ENCODE results near the gene ZNRF1.
A peak's percentile ranks its signal among the peaks of the same experiment; 100 is the strongest.

Gene ZNRF1

DNA sequence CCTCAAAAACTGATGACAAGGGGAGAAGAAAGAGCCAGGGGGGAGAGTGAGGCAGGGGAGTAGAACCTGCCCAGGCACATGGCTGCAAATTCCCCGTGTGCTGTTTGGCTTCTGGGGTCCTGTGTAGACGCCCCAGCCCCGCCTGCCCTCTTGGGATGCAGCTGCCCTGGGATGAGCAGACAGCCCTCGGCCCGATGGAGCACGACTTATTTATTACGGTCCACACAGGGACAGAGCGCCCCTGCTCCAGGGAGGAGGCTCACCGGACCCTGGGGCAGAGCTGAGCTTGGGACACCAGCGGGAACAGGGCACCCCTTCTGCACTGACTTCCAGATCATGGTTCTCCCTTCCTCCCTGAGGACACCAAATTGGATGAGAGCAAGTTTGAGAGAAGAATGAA lies 108.7 kb downstream of the ZNRF1 start:
- Histone ChIP-seq H3K4me2 (ENCODE audit: low read length, poor library complexity, severe bottlenecking) (no peak overlapping the region), H3K4me3 (ENCODE audit: insufficient read depth in 1 of 2, low read depth in 1 of 2, low read length in 2 of 2) (peak overlapping the region in 1 of 2 experiments; percentile 52), H3K79me1 (replicated peaks; ENCODE audit: low read length, poor library complexity, severe bottlenecking) (peaks cover 34% of the 10 kb centered on the region), H3K27me3 (ENCODE audit: control insufficient read depth in 1 of 2, insufficient read depth in 1 of 2, low read length in 2 of 2) (no peaks in the 10 kb centered on the region), H2BK5ac (ENCODE audit: low read depth, low read length, poor library complexity, severe bottlenecking) (no peak overlapping the region), H4K91ac (ENCODE audit: low read length) (peak overlapping the region; percentile 14), H3K14ac (ENCODE audit: low read length in 2 of 2) (peak overlapping the region in 1 of 2 experiments; percentile 78), H3K9ac (ENCODE audit: low read length) (peak overlapping the region; percentile 55), H3K27ac (ENCODE audit: low read length, poor library complexity, severe bottlenecking) (no peak overlapping the region), H3K36me3 (ENCODE audit: control insufficient read depth in 1 of 2, insufficient read depth in 2 of 2, low read depth in 1 of 2, low read length in 2 of 2) (peaks cover 6 to 31% of the 10 kb centered on the region in 2 experiments), H2BK12ac (ENCODE audit: low read length in 2 of 2) (peak overlapping the region in 1 of 2 experiments; percentile 89), H2BK15ac (ENCODE audit: low read depth, poor library complexity, severe bottlenecking) (no peak overlapping the region), H3K4me1 (ENCODE audit: control insufficient read depth, insufficient read depth, low read depth, low read length) (peaks cover 44% of the 10 kb centered on the region), H2BK120ac (ENCODE audit: low read depth, low read length) (no peak overlapping the region), H4K8ac (ENCODE audit: low read length) (no peak overlapping the region), H2AK5ac (ENCODE audit: low read length, severe bottlenecking) (peak overlapping the region; percentile 1), H3K18ac (ENCODE audit: low read depth in 1 of 2, low read length in 2 of 2) (no peak overlapping the region), H3K9me3 (ENCODE audit: control insufficient read depth, low read length) (no peaks in the 10 kb centered on the region), H2AFZ (ENCODE audit: low read depth, low read length) (no peak overlapping the region), H3K23ac (ENCODE audit: low read length in 2 of 2) (no peak overlapping the region), H3K4ac (ENCODE audit: low read depth in 1 of 2, low read length in 2 of 2) (peak overlapping the region in 1 of 2 experiments; percentile 40)
- no peak for DNase-seq
- WGBS = 96% methylated on average over 8 of the region's 10 CpGs

DNA sequence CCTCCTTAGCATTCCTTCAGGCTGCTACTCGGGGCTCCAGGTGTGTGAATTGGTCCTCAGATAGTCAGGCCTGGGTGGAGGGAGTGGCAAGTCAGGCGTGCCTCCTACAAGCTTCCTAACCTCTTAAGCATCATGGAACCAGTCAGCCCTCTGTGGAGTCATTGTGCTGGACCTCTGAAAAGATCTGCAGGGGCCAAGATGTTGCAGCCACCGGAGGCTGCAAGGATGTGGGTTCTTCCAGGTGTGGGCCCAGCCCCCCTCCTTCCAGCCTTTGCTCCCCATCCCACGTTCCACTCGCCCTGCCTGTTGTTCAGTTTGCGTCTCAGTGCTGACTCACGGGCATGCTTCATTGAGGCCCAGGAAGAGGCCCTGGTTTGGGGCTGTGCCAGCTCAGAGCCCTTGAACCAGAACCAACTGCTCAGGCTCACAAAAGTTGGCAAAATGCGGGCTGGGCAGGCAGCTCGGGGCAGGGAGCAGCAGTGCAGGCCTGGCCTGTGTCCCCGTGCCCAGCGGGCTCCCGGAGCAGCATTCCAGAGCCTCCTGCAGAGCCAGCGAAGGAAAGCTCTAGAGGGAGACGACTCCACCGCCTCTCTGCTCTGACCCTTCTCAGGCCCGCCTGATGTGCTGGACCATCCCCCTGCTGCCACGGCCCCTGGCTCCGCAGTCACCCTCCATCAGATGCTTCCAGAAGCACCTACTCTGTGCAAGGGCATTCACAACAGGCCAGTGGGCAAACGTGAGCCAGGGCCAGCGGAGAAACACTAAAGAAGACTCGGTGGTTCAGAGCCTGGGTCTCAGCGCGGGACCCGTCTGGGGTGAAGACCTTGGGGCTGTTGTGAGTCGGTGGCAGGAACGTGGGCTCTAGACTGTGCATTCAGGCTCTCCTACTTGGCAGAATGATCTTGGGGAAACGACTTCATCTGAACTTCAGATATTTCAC lies 110.2 kb downstream of the ZNRF1 start:
- H2AFZ ChIP-seq (ENCODE audit: low read depth, low read length) = peak overlapping the region; percentile 29
- H2BK5ac ChIP-seq (ENCODE audit: low read depth, low read length, poor library complexity, severe bottlenecking) = peak overlapping the region; percentile 22
- peak overlapping the region; percentile 52 for H4K8ac ChIP-seq (ENCODE audit: low read length)
- H3K4me1 ChIP-seq (ENCODE audit: control insufficient read depth, insufficient read depth, low read depth, low read length) = peaks cover 45% of the 10 kb centered on the region
- peak overlapping the region; percentile 33 to 87 for H2BK12ac ChIP-seq (ENCODE audit: low read length in 2 of 2)
- 69% methylated on average over 26 of the region's 27 CpGs for WGBS
- H3K4me2 ChIP-seq (ENCODE audit: low read length, poor library complexity, severe bottlenecking) = peak overlapping the region; percentile 32
- H3K79me1 ChIP-seq (replicated peaks; ENCODE audit: low read length, poor library complexity, severe bottlenecking) = peaks cover 34% of the 10 kb centered on the region
- peak overlapping the region in 1 of 2 experiments; percentile 34 for H3K4me3 ChIP-seq (ENCODE audit: insufficient read depth in 1 of 2, low read depth in 1 of 2, low read length in 2 of 2)
- H3K4ac ChIP-seq (ENCODE audit: low read depth in 1 of 2, low read length in 2 of 2) = peak overlapping the region; percentile 8 to 66
- peak overlapping the region; percentile 73 for H2AK5ac ChIP-seq (ENCODE audit: low read length, severe bottlenecking)
- H2BK15ac ChIP-seq (ENCODE audit: low read depth, poor library complexity, severe bottlenecking) = peak overlapping the region; percentile 90
- H3K23ac ChIP-seq (ENCODE audit: low read length in 2 of 2) = peak overlapping the region in 1 of 2 experiments; percentile 40
- H4K91ac ChIP-seq (ENCODE audit: low read length) = peak overlapping the region; percentile 91
- peaks cover 0 to 12% of the 10 kb centered on the region in 2 experiments for H3K27me3 ChIP-seq (ENCODE audit: control insufficient read depth in 1 of 2, insufficient read depth in 1 of 2, low read length in 2 of 2)
- peak overlapping the region; percentile 80 for H3K9ac ChIP-seq (ENCODE audit: low read length)
- peak overlapping the region; percentile 79 to 93 for H3K18ac ChIP-seq (ENCODE audit: low read depth in 1 of 2, low read length in 2 of 2)
- peak overlapping the region; percentile 77 for H3K27ac ChIP-seq (ENCODE audit: low read length, poor library complexity, severe bottlenecking)
- H3K36me3 ChIP-seq (ENCODE audit: control insufficient read depth in 1 of 2, insufficient read depth in 2 of 2, low read depth in 1 of 2, low read length in 2 of 2) = peaks cover 6 to 38% of the 10 kb centered on the region in 2 experiments
- peak; percentile 83 for DNase-seq
- peak overlapping the region in 1 of 2 experiments; percentile 19 for H3K14ac ChIP-seq (ENCODE audit: low read length in 2 of 2)
- H2BK120ac ChIP-seq (ENCODE audit: low read depth, low read length) = peak overlapping the region; percentile 21
- H3K9me3 ChIP-seq (ENCODE audit: control insufficient read depth, low read length) = no peaks in the 10 kb centered on the region

DNA sequence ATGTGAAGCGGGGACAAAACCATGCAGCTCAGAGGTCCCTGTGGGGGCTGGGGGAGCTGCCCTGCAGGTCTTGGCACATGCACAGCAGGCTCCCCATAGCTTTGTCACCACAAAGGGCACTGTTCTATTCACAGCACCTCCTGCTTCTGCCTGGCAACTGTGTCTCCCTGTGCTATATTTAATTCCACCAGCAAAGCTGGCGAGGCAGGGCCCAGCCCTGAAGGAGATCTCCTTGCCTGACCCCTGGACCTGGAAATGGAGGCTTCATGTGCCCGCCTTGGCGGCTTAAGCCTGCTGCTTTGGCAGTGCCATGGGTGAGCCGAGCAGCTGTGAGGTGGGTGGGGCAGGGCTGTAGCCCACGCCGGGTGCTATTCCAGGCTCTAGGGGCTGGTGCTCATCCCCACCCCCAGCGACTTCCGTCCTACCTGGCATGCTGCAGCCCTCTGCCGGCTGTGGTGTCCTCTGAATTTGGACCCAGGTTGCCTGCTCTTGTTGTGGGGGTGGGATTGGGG lies 111.0 kb downstream of the ZNRF1 start:
- Histone ChIP-seq H3K9ac (ENCODE audit: low read length) (peak overlapping the region; percentile 80), H2AFZ (ENCODE audit: low read depth, low read length) (no peak overlapping the region), H2AK5ac (ENCODE audit: low read length, severe bottlenecking) (peak overlapping the region; percentile 73), H3K27ac (ENCODE audit: low read length, poor library complexity, severe bottlenecking) (peak overlapping the region; percentile 77), H3K36me3 (ENCODE audit: control insufficient read depth in 1 of 2, insufficient read depth in 2 of 2, low read depth in 1 of 2, low read length in 2 of 2) (peaks cover 6 to 41% of the 10 kb centered on the region in 2 experiments), H3K4me3 (ENCODE audit: insufficient read depth in 1 of 2, low read depth in 1 of 2, low read length in 2 of 2) (no peak overlapping the region), H4K8ac (ENCODE audit: low read length) (peak overlapping the region; percentile 54), H3K4me2 (ENCODE audit: low read length, poor library complexity, severe bottlenecking) (no peak overlapping the region), H2BK12ac (ENCODE audit: low read length in 2 of 2) (peak overlapping the region; percentile 23 to 87), H2BK5ac (ENCODE audit: low read depth, low read length, poor library complexity, severe bottlenecking) (peak overlapping the region; percentile 8), H3K4ac (ENCODE audit: low read depth in 1 of 2, low read length in 2 of 2) (peak overlapping the region; percentile 8 to 66), H3K79me1 (replicated peaks; ENCODE audit: low read length, poor library complexity, severe bottlenecking) (peaks cover 26% of the 10 kb centered on the region), H2BK120ac (ENCODE audit: low read depth, low read length) (peak overlapping the region; percentile 21), H3K14ac (ENCODE audit: low read length in 2 of 2) (no peak overlapping the region), H2BK15ac (ENCODE audit: low read depth, poor library complexity, severe bottlenecking) (peak overlapping the region; percentile 9), H3K9me3 (ENCODE audit: control insufficient read depth, low read length) (no peaks in the 10 kb centered on the region), H4K91ac (ENCODE audit: low read length) (peak overlapping the region; percentile 81), H3K23ac (ENCODE audit: low read length in 2 of 2) (no peak overlapping the region), H3K18ac (ENCODE audit: low read depth in 1 of 2, low read length in 2 of 2) (peak overlapping the region; percentile 22 to 58), H3K27me3 (ENCODE audit: control insufficient read depth in 1 of 2, insufficient read depth in 1 of 2, low read length in 2 of 2) (peaks cover 0 to 14% of the 10 kb centered on the region in 2 experiments), H3K4me1 (ENCODE audit: control insufficient read depth, insufficient read depth, low read depth, low read length) (peaks cover 45% of the 10 kb centered on the region)
- DNase-seq = no peak
- 98% methylated on average over 10 of the region's 10 CpGs for WGBS
